Non-pigmented ciliary epithelial cell (primary cell): ENCODE results near the gene LHFPL5.

Source experiments
- DNase-seq: peaks from one replicate; pipeline ENCODE4 v3.0.0-alpha.2; 2010; ENCODE audit warnings: low read depth

Gene LHFPL5

GRCh38 chr6:35794536-35795452 lies 10.4 kb upstream of the LHFPL5 start:
- DNase-seq, result no peak

- no peak for DNase-seq
Measured at GRCh38 chr6:35795453-35796071, 9.6 kb upstream of the LHFPL5 start.

GRCh38 chr6:35796236-35796635 lies 8.9 kb upstream of the LHFPL5 start:
- no peak for DNase-seq

- no peak for DNase-seq
Measured at GRCh38 chr6:35797837-35798526, 7.2 kb upstream of the LHFPL5 start.

- DNase-seq, result no peak
Measured at GRCh38 chr6:35798706-35799105, 6.4 kb upstream of the LHFPL5 start.

- no peak for DNase-seq
Measured at GRCh38 chr6:35801148-35801547, 4.0 kb upstream of the LHFPL5 start.

- no peak for DNase-seq
Measured at GRCh38 chr6:35808688-35809087, 3.5 kb downstream of the LHFPL5 start.

GRCh38 chr6:35809809-35810208 lies 4.7 kb downstream of the LHFPL5 start:
- no peak for DNase-seq

GRCh38 chr6:35810971-35811698 lies 6.0 kb downstream of the LHFPL5 start:
- DNase-seq, result peak; percentile 65

- DNase-seq, result no peak
Measured at GRCh38 chr6:35811699-35811995, 6.5 kb downstream of the LHFPL5 start.

GRCh38 chr6:35817515-35817914 lies 12.4 kb downstream of the LHFPL5 start:
- DNase-seq, result no peak

GRCh38 chr6:35823601-35824000 lies 18.4 kb downstream of the LHFPL5 start:
- DNase-seq, result no peak

GRCh38 chr6:35824552-35825192 lies 19.5 kb downstream of the LHFPL5 start:
- no peak for DNase-seq

GRCh38 chr6:35829306-35829705 lies 24.2 kb downstream of the LHFPL5 start:
- no peak for DNase-seq

GRCh38 chr6:35831257-35832007 lies 26.3 kb downstream of the LHFPL5 start:
- DNase-seq, result no peak

- DNase-seq, result no peak
Measured at GRCh38 chr6:35833536-35833935, 28.4 kb downstream of the LHFPL5 start.

GRCh38 chr6:35839019-35839418 lies 33.9 kb downstream of the LHFPL5 start:
- DNase-seq, result no peak

- DNase-seq, result no peak
Measured at GRCh38 chr6:35842381-35842780, 37.2 kb downstream of the LHFPL5 start.

- DNase-seq, result no peak
Measured at GRCh38 chr6:35844290-35844689, 39.1 kb downstream of the LHFPL5 start.

GRCh38 chr6:35850208-35850607 lies 45.1 kb downstream of the LHFPL5 start:
- no peak for DNase-seq

GRCh38 chr6:35852994-35853393 lies 47.8 kb downstream of the LHFPL5 start:
- DNase-seq, result no peak
